IMR-90 (cell line): ENCODE measurements around the gene GLDC. TPM values are rescaled to one million over a fixed set of nuclear protein-coding genes. Genes with fewer than 3 reads are reported as not detected.

Experiments used
- microRNA-seq, 2 experiments: library from miRNA; stranded (forward) in 1 of 2; unstranded in 1 of 2; fragments of 10-50 nt in 1 of 2; fragments of <30 nt in 1 of 2; gene quantifications in 1 of 2; microRNA quantifications in 1 of 2; one replicate each; pipeline versions ENCODE3 to v1.1.0; 2013 to 2020; ENCODE audit not compliant: insufficient read depth in 1 of 2, insufficient read length in 1 of 2, unreplicated experiment in 1 of 2
- polyA plus RNA-seq, 3 experiments: library from polyadenylated mRNA; depleted of rRNA; stranded (reverse); fragments of >200 nt; gene quantifications; 2 replicates each; pipeline ENCODE4 v1.2.3, GENCODE V29; 2012; ENCODE audit warnings: low replicate concordance in 1 of 3
- small RNA-seq, 5 experiments: library from RNA; depleted of rRNA; stranded (forward); fragments of <200 nt; gene quantifications; one replicate each; pipeline ENCODE3, GENCODE V24; 2012
- total RNA-seq: library from RNA; depleted of rRNA; stranded (reverse); fragments of >200 nt; gene quantifications from 2 replicates; pipeline ENCODE4 v1.2.3, GENCODE V29; 2012; rRNA removed

GLDC gene
- total and polyA plus RNA-seq, 2 of the 4 experiments (the other 2 are of a cell fraction): 0.36 to 0.50 TPM

Small RNAs within 50 kb of the gene (microRNA-seq; reads per million reads assigned to microRNA genes)
- not detected for gene RN7SL123P (ENCODE audit: insufficient read depth, insufficient read length)
- not detected for gene RN7SL25P (ENCODE audit: insufficient read depth, insufficient read length)

Small RNAs within 50 kb of the gene (small RNA-seq; reads per million reads assigned to genes)
- gene RN7SL123P (0 reads per million in 5 experiments), gene RN7SL25P (0 reads per million in 5 experiments)

Other genes with a start within 250 kb of the GLDC start
- 37.3 and 55.3 TPM in 2 replicates for gene UHRF2, start 232.5 kb downstream of the GLDC start, total RNA-seq
- gene UHRF2, start 232.5 kb downstream of the GLDC start, polyA plus RNA-seq (2012; rRNA removed): 23.5 and 27.6 TPM in 2 replicates
- 23.8 and 26.7 TPM in 2 replicates for gene KDM4C, start 112.2 kb upstream of the GLDC start, total RNA-seq
- gene KDM4C, start 112.2 kb upstream of the GLDC start, polyA plus RNA-seq (2012; rRNA removed): 11.3 and 11.8 TPM in 2 replicates